HepG2 (cell line): ENCODE measurements around the gene DPP7. TPM values are rescaled to one million over a fixed set of nuclear protein-coding genes. Genes with fewer than 3 reads are reported as not detected.

Source experiments
- CCDC6 ChIP-seq: sonication (generic); formaldehyde crosslinking; IDR thresholded peaks from 2 replicates; pipeline ENCODE4 v1.8.1; 2022; ENCODE audit warnings: mild to moderate bottlenecking, missing genetic modification reagents, moderate library complexity
- CREB1 ChIP-seq, 2 experiments: fragments of 450-650 bp in 1 of 2; IDR thresholded peaks; 2 replicates each; pipeline ENCODE4 v1.6.1; 2016 to 2017; ENCODE audit warnings: control low read depth in 1 of 2, mild to moderate bottlenecking in 1 of 2, missing compliant biosample characterization in 1 of 2, missing genetic modification characterization in 1 of 2
- DR1 ChIP-seq: sonication (generic); formaldehyde crosslinking; IDR thresholded peaks from 2 replicates; pipeline ENCODE4 v1.8.0; 2021; ENCODE audit warnings: mild to moderate bottlenecking, missing genetic modification reagents, inconsistent platforms
- HDAC1 ChIP-seq: sonication (generic); formaldehyde crosslinking; IDR thresholded peaks from 2 replicates; pipeline ENCODE4 v1.5.1; 2020; ENCODE audit warnings: mild to moderate bottlenecking, missing genetic modification reagents
- HDAC2 ChIP-seq: sonication (generic); formaldehyde crosslinking; IDR thresholded peaks from 2 replicates; pipeline ENCODE4 v1.4.0; 2020; ENCODE audit warnings: missing genetic modification reagents
- HOXA5 ChIP-seq: sonication (generic); formaldehyde crosslinking; IDR thresholded peaks from 2 replicates; pipeline ENCODE4 v1.4.0; 2020; ENCODE audit warnings: missing genetic modification reagents
- KLF15 ChIP-seq: sonication (generic); formaldehyde crosslinking; IDR thresholded peaks from 2 replicates; pipeline ENCODE4 v1.8.1; 2023; ENCODE audit warnings: borderline replicate concordance, mild to moderate bottlenecking, inconsistent platforms, missing genetic modification reagents, mixed read lengths
- MTF1 ChIP-seq: sonication (generic); formaldehyde crosslinking; IDR thresholded peaks from 2 replicates; pipeline ENCODE4 v1.5.0; 2020; ENCODE audit warnings: missing genetic modification reagents
- PLRG1 ChIP-seq: fragments of 450-650 bp; conservative IDR thresholded peaks from 2 replicates; pipeline ENCODE4 v1.6.1; 2016
- TBL1XR1 ChIP-seq: fragments of 150-350 bp; IDR thresholded peaks from 2 replicates; pipeline ENCODE4 v1.6.1; 2014; ENCODE audit warnings: borderline replicate concordance, low read length; ENCODE audit not compliant: partially characterized antibody
- TMF1 ChIP-seq: sonication (generic); formaldehyde crosslinking; IDR thresholded peaks from 2 replicates; pipeline ENCODE4 v1.8.1; 2022; ENCODE audit warnings: low read depth, missing genetic modification reagents
- ZBTB20 ChIP-seq: sonication (generic); formaldehyde crosslinking; IDR thresholded peaks from 2 replicates; pipeline ENCODE4 v1.8.1; 2023; ENCODE audit warnings: missing genetic modification reagents, low read depth, mild to moderate bottlenecking, borderline replicate concordance
- ZHX2 ChIP-seq, 2 experiments: sonication (generic) in 1 of 2; formaldehyde crosslinking in 1 of 2; IDR thresholded peaks; 2 replicates each; pipeline versions ENCODE4 v1.6.1 to v1.9.0; 2014 to 2022; ENCODE audit warnings: antibody characterized with exemption in 1 of 2, borderline replicate concordance in 1 of 2, inconsistent platforms in 1 of 2, low read depth in 1 of 2, missing genetic modification reagents in 1 of 2
- ZNF274 ChIP-seq: sonication (generic); formaldehyde crosslinking; IDR thresholded peaks from 2 replicates; pipeline ENCODE4 v1.5.1; 2020; ENCODE audit warnings: mild to moderate bottlenecking, missing genetic modification reagents
- ZNF343 ChIP-seq: sonication (generic); formaldehyde crosslinking; IDR thresholded peaks from 2 replicates; pipeline ENCODE4 v1.4.0; 2020; ENCODE audit warnings: mild to moderate bottlenecking, missing genetic modification reagents
- ZNF432 ChIP-seq: sonication (generic); formaldehyde crosslinking; IDR thresholded peaks from 2 replicates; pipeline ENCODE4 v1.5.0; 2020; ENCODE audit warnings: missing genetic modification reagents, mild to moderate bottlenecking, borderline replicate concordance
- ZNF547 ChIP-seq: sonication (generic); formaldehyde crosslinking; IDR thresholded peaks from 2 replicates; pipeline ENCODE4 v1.5.1; 2020; ENCODE audit warnings: mild to moderate bottlenecking, missing genetic modification reagents
- ZNF563 ChIP-seq: sonication (generic); formaldehyde crosslinking; IDR thresholded peaks from 2 replicates; pipeline ENCODE4 v1.8.0; 2022; ENCODE audit warnings: mild to moderate bottlenecking, moderate library complexity, missing genetic modification reagents
- ZNF607 ChIP-seq: sonication (generic); formaldehyde crosslinking; IDR thresholded peaks from 2 replicates; pipeline ENCODE4 v1.5.1; 2020; ENCODE audit warnings: missing genetic modification reagents, mild to moderate bottlenecking, borderline replicate concordance
- ZNF616 ChIP-seq: sonication (generic); formaldehyde crosslinking; IDR thresholded peaks from 2 replicates; pipeline ENCODE4 v1.5.0; 2020; ENCODE audit warnings: low read depth, mild to moderate bottlenecking, missing genetic modification reagents
- ZNF780A ChIP-seq: sonication (generic); formaldehyde crosslinking; IDR thresholded peaks from 2 replicates; pipeline ENCODE4 v1.8.0; 2022; ENCODE audit warnings: mild to moderate bottlenecking, missing genetic modification reagents, moderate library complexity
- polyA plus RNA-seq, 8 experiments: library from polyadenylated mRNA; depleted of rRNA in 3 of 8; stranded (reverse) in 7 of 8; unstranded in 1 of 8; fragments of >200 nt; fragmentation: Illumina TruSeq in 4 of 8; extraction: Trizol in 4 of 8; gene quantifications; 2 replicates each; pipeline versions ENCODE4 v1.2.1 to v1.2.3, GENCODE V29; 2011 to 2016; ENCODE audit warnings: low read depth in 4 of 8, missing spikeins in 1 of 8, mixed read lengths in 1 of 8; ENCODE audit not compliant: insufficient read depth in 1 of 8
- total RNA-seq, 5 experiments: library from RNA; depleted of rRNA; stranded (reverse); fragments of >200 nt; fragmentation: Illumina TruSeq; extraction: Trizol; gene quantifications; 2 replicates each; pipeline ENCODE4 v1.2.3, GENCODE V29; 2016; ENCODE audit warnings: low read depth in 1 of 5
- TF ChIP-seq, protein P1 (sequence below): sonication (generic); formaldehyde crosslinking; conservative IDR thresholded peaks from 2 replicates; pipeline ENCODE4 v1.8.0; 2022; ENCODE audit warnings: mild to moderate bottlenecking, moderate library complexity, missing genetic modification reagents

Gene DPP7
- total and polyA plus RNA-seq, 2 of the 13 experiments (the other 11 are each of a cell fraction or from before 2014, with no cell fraction given), result 1.2 to 4.5 TPM

GRCh38 chr9:137070201-137070905 lies 44.2 kb downstream of the DPP7 start, which contains the start of gene SAPCD2 (continued):
- TF ChIP-seq ZHX2 (IDR thresholded peaks at IDR 0.05; ENCODE audit: low read depth) (no peak), ZHX2 (CRISPR knock-in tag; IDR thresholded peaks at IDR 0.05; ENCODE audit: borderline replicate concordance) (no peak), ZNF343 (CRISPR knock-in tag) (no peak), TMF1 (CRISPR knock-in tag) (peak; percentile 59; the same call in 1 of the 2 replicates), CREB1 (IDR thresholded peaks at IDR 0.05) (peak; percentile 31; the same call in 1 of the 2 replicates), CREB1 (CRISPR knock-in tag; IDR thresholded peaks at IDR 0.05) (no peak), CCDC6 (peak; percentile 66), PLRG1 (no peak), HDAC2 (CRISPR knock-in tag) (peak; percentile 39; the same call in 1 of the 2 replicates), HDAC1 (CRISPR knock-in tag) (peak; percentile 51; the same call in 1 of the 2 replicates), ZNF607 (0 out of 2 replicates have a peak, but pooled peaks have one; percentile 67), ZNF563 (CRISPR knock-in tag) (peak; percentile 52), ZNF616 (CRISPR knock-in tag) (no peak; the same call in 1 of the 2 replicates), ZNF432 (no peak), KLF15 (CRISPR knock-in tag) (no peak), ZNF780A (no peak), ZNF547 (CRISPR knock-in tag) (no peak), ZBTB20 (CRISPR knock-in tag) (no peak), DR1 (no peak), ZNF274 (CRISPR knock-in tag) (peak; percentile 51; the same call in 1 of the 2 replicates), TBL1XR1 (no peak), HOXA5 (CRISPR knock-in tag) (no peak), MTF1 (no peak)
- TF ChIP-seq, protein P1, sequence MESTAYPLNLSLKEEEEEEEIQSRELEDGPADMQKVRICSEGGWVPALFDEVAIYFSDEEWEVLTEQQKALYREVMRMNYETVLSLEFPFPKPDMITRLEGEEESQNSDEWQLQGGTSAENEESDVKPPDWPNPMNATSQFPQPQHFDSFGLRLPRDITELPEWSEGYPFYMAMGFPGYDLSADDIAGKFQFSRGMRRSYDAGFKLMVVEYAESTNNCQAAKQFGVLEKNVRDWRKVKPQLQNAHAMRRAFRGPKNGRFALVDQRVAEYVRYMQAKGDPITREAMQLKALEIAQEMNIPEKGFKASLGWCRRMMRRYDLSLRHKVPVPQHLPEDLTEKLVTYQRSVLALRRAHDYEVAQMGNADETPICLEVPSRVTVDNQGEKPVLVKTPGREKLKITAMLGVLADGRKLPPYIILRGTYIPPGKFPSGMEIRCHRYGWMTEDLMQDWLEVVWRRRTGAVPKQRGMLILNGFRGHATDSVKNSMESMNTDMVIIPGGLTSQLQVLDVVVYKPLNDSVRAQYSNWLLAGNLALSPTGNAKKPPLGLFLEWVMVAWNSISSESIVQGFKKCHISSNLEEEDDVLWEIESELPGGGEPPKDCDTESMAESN, result no peak
